ENCODE measurements around the gene BMP5. TPM values are rescaled to one million over a fixed set of nuclear protein-coding genes. Genes with fewer than 3 reads are reported as not detected.
A peak's percentile ranks its signal among the peaks of the same experiment; 100 is the strongest.

BMP5 gene
- total RNA-seq, 1 experiment from 2014 or later, result not detected

- no TSS peak for BruUV-seq (replicated peaks)
- no peak overlapping the region for H3K4me3 Mint-ChIP-seq (ENCODE audit: unreplicated experiment)
- no peak for TF ChIP-seq CTCF (IDR thresholded peaks at IDR 0.05; ENCODE audit: unreplicated experiment)
- no peaks in the 10 kb centered on the region for H3K9me3 Mint-ChIP-seq (ENCODE audit: unreplicated experiment)
- H3K27me3 Mint-ChIP-seq (ENCODE audit: insufficient read depth, unreplicated experiment), result no peaks in the 10 kb centered on the region
- H3K36me3 Mint-ChIP-seq (ENCODE audit: insufficient read depth, unreplicated experiment), result no peaks in the 10 kb centered on the region
- no peak overlapping the region for H3K27ac Mint-ChIP-seq (ENCODE audit: low read depth, unreplicated experiment)
- POLR2A ChIA-PET, result no interaction called here
- CTCF ChIA-PET, result no interaction called here
- H3K4me1 Mint-ChIP-seq (ENCODE audit: insufficient read depth, unreplicated experiment), result peaks cover 5% of the 10 kb centered on the region
- no peak for DNase-seq (ENCODE audit: unreplicated experiment)
- intact Hi-C loops (cut with micrococcal nuclease), result no loop called here
Measured at GRCh38 chr6:55812509-55812908, 62.9 kb downstream of the BMP5 start.

- Mint-ChIP-seq H3K9me3 (ENCODE audit: unreplicated experiment) (no peaks in the 10 kb centered on the region), H3K27ac (ENCODE audit: low read depth, unreplicated experiment) (peak overlapping the region; percentile 5), H3K4me3 (ENCODE audit: unreplicated experiment) (no peak overlapping the region), H3K27me3 (ENCODE audit: insufficient read depth, unreplicated experiment) (no peaks in the 10 kb centered on the region), H3K4me1 (ENCODE audit: insufficient read depth, unreplicated experiment) (peaks cover 5% of the 10 kb centered on the region), H3K36me3 (ENCODE audit: insufficient read depth, unreplicated experiment) (no peaks in the 10 kb centered on the region)
- ChIA-PET POLR2A (interaction anchor here (0.7 kb wide), 1 partner anchor 226 kb away, joined by 3 read pairs; no protein-coding TSS in a partner anchor), CTCF (interaction anchor here (1.1 kb wide), 1 partner anchor 30 kb away, joined by 3 read pairs; no protein-coding TSS in a partner anchor)
- DNase-seq (ENCODE audit: unreplicated experiment), result no peak
- TF ChIP-seq CTCF (IDR thresholded peaks at IDR 0.05; ENCODE audit: unreplicated experiment), result no peak
- BruUV-seq (replicated peaks), result no TSS peak
- intact Hi-C loops (cut with micrococcal nuclease), result no loop called here
Measured at GRCh38 chr6:55811074-55811473, 64.3 kb downstream of the BMP5 start.

GRCh38 chr6:55802259-55802658 is 73.1 kb downstream of the BMP5 start:
- no peaks in the 10 kb centered on the region for H3K4me1 Mint-ChIP-seq (ENCODE audit: insufficient read depth, unreplicated experiment)
- TF ChIP-seq CTCF (IDR thresholded peaks at IDR 0.05; ENCODE audit: unreplicated experiment), result no peak
- no peaks in the 10 kb centered on the region for H3K36me3 Mint-ChIP-seq (ENCODE audit: insufficient read depth, unreplicated experiment)
- POLR2A ChIA-PET, result no interaction called here
- BruUV-seq (replicated peaks), result no TSS peak
- no peak for DNase-seq (ENCODE audit: unreplicated experiment)
- H3K27me3 Mint-ChIP-seq (ENCODE audit: insufficient read depth, unreplicated experiment), result no peaks in the 10 kb centered on the region
- CTCF ChIA-PET, result interaction anchor here (0.6 kb wide), 1 partner anchor 798 kb away, joined by 3 read pairs; no protein-coding TSS in a partner anchor
- H3K27ac Mint-ChIP-seq (ENCODE audit: low read depth, unreplicated experiment), result no peak overlapping the region
- no peaks in the 10 kb centered on the region for H3K9me3 Mint-ChIP-seq (ENCODE audit: unreplicated experiment)
- no peak overlapping the region for H3K4me3 Mint-ChIP-seq (ENCODE audit: unreplicated experiment)
- intact Hi-C loops (cut with micrococcal nuclease), result no loop called here

GRCh38 chr6:55798571-55798970 is 76.8 kb downstream of the BMP5 start:
- Mint-ChIP-seq H3K27ac (ENCODE audit: low read depth, unreplicated experiment) (no peak overlapping the region), H3K4me1 (ENCODE audit: insufficient read depth, unreplicated experiment) (peaks cover 10% of the 10 kb centered on the region), H3K27me3 (ENCODE audit: insufficient read depth, unreplicated experiment) (no peaks in the 10 kb centered on the region), H3K9me3 (ENCODE audit: unreplicated experiment) (no peaks in the 10 kb centered on the region), H3K36me3 (ENCODE audit: insufficient read depth, unreplicated experiment) (no peaks in the 10 kb centered on the region), H3K4me3 (ENCODE audit: unreplicated experiment) (no peak overlapping the region)
- CTCF ChIA-PET, result no interaction called here
- no peak for TF ChIP-seq CTCF (IDR thresholded peaks at IDR 0.05; ENCODE audit: unreplicated experiment)
- intact Hi-C loops (cut with micrococcal nuclease), result no loop called here
- POLR2A ChIA-PET, result no interaction called here
- no TSS peak for BruUV-seq (replicated peaks)
- DNase-seq (ENCODE audit: unreplicated experiment), result no peak

Measured in MCF 10A (cell line).